Astrocyte (in vitro differentiated cells and primary cell): ENCODE results near the gene GABBR2. TPM values are rescaled to one million over a fixed set of nuclear protein-coding genes. Genes with fewer than 3 reads are reported as not detected.

ENCODE experiments used
- DNase-seq: peaks from one replicate; pipeline ENCODE4 v3.0.0-alpha.2; 2010; ENCODE audit warnings: low read depth
- FAIRE-seq: peaks from 2 replicates; lab custom pipeline; 2011; peaks lifted over from hg19 to GRCh38; lab: Jason Lieb, UNC
- H2AFZ ChIP-seq: 2 replicates; pipeline ENCODE4 v1.6.0; 2012; ENCODE audit warnings: low read depth, low read length, inconsistent platforms
- H3K27ac ChIP-seq: 2 replicates; pipeline ENCODE4 v1.5.1; 2011; ENCODE audit warnings: low read depth, low read length, inconsistent platforms
- H3K27me3 ChIP-seq: 2 replicates; pipeline ENCODE4 v1.6.0; 2011; ENCODE audit warnings: low read length, inconsistent platforms; ENCODE audit not compliant: insufficient read depth
- H3K36me3 ChIP-seq: 2 replicates; pipeline ENCODE4 v1.5.1; 2011; ENCODE audit warnings: low read length, inconsistent platforms; ENCODE audit not compliant: insufficient read depth
- H3K4me1 ChIP-seq: 2 replicates; pipeline ENCODE4 v1.5.1; 2011; ENCODE audit warnings: low read length, inconsistent platforms; ENCODE audit not compliant: insufficient read depth
- H3K4me2 ChIP-seq: 2 replicates; pipeline ENCODE4 v1.6.0; 2012; ENCODE audit warnings: low read length, inconsistent platforms
- H3K4me3 ChIP-seq: 2 replicates; pipeline ENCODE4 v1.5.1; 2011; ENCODE audit warnings: low read depth, mild to moderate bottlenecking, low read length, inconsistent platforms; ENCODE audit not compliant: insufficient read depth
- H3K79me2 ChIP-seq: 2 replicates; pipeline ENCODE4 v1.6.0; 2012; ENCODE audit warnings: mild to moderate bottlenecking, low read length, inconsistent platforms; ENCODE audit not compliant: insufficient read depth
- H3K9ac ChIP-seq: 2 replicates; pipeline ENCODE4 v1.6.0; 2012; ENCODE audit warnings: mild to moderate bottlenecking, low read length, inconsistent platforms
- H3K9me3 ChIP-seq: 2 replicates; pipeline ENCODE4 v1.5.1; 2012; ENCODE audit warnings: low read depth, mild to moderate bottlenecking, low read length, inconsistent platforms; ENCODE audit not compliant: insufficient read depth
- H4K20me1 ChIP-seq: 2 replicates; pipeline ENCODE4 v1.6.0; 2012; ENCODE audit warnings: low read length, inconsistent platforms; ENCODE audit not compliant: insufficient read depth
- H3K27ac Mint-ChIP-seq: one replicate; pipeline ENCODE4 v1.8.0; 2021; ENCODE audit warnings: mild to moderate bottlenecking, mixed read lengths; ENCODE audit not compliant: unreplicated experiment
- H3K27me3 Mint-ChIP-seq: one replicate; pipeline ENCODE4 v1.8.0; 2021; ENCODE audit warnings: low read depth, mixed read lengths; ENCODE audit not compliant: unreplicated experiment
- H3K36me3 Mint-ChIP-seq: one replicate; pipeline ENCODE4 v1.8.0; 2021; ENCODE audit warnings: low read depth, mixed read lengths; ENCODE audit not compliant: unreplicated experiment
- H3K4me1 Mint-ChIP-seq: one replicate; pipeline ENCODE4 v1.8.0; 2021; ENCODE audit warnings: low read depth, mixed read lengths; ENCODE audit not compliant: unreplicated experiment
- H3K4me3 Mint-ChIP-seq: one replicate; pipeline ENCODE4 v1.8.0; 2021; ENCODE audit warnings: mild to moderate bottlenecking, moderate library complexity, mixed read lengths; ENCODE audit not compliant: unreplicated experiment
- H3K9me3 Mint-ChIP-seq: one replicate; pipeline ENCODE4 v1.8.0; 2021; ENCODE audit warnings: mild to moderate bottlenecking, mixed read lengths; ENCODE audit not compliant: unreplicated experiment
- CTCF ChIP-seq: IDR thresholded peaks from 2 replicates; pipeline ENCODE4 v1.5.1; 2011; ENCODE audit warnings: low read depth, mild to moderate bottlenecking, inconsistent platforms, low read length, moderate library complexity; ENCODE audit not compliant: insufficient read depth
- EZH2 ChIP-seq: IDR thresholded peaks from 2 replicates; pipeline ENCODE4 v1.6.1; 2012; ENCODE audit warnings: mild to moderate bottlenecking, low read length, inconsistent platforms; ENCODE audit not compliant: insufficient read depth
- total RNA-seq: library from RNA; stranded (reverse); gene quantifications from 2 replicates; pipeline ENCODE4 v1.2.1, GENCODE V29; 2021

Gene GABBR2
- total RNA-seq, 1 donor from 2014 or later = 2.0 TPM

- Histone ChIP-seq H4K20me1 (no peaks in the 10 kb centered on the region), H3K4me1 (no peaks in the 10 kb centered on the region), H3K9me3 (no peaks in the 10 kb centered on the region), H3K36me3 (no peaks in the 10 kb centered on the region), H3K79me2 (no peaks in the 10 kb centered on the region), H2AFZ (no peak overlapping the region), H3K4me2 (no peak overlapping the region), H3K9ac (no peak overlapping the region), H3K27me3 (peaks cover 3% of the 10 kb centered on the region), H3K4me3 (no peak overlapping the region), H3K27ac (no peak overlapping the region)
- DNase-seq (no peak), FAIRE-seq (no peak)
- Mint-ChIP-seq H3K4me1 (peaks cover 8% of the 10 kb centered on the region), H3K27ac (no peak overlapping the region), H3K36me3 (peaks cover 3% of the 10 kb centered on the region), H3K9me3 (peaks cover 10% of the 10 kb centered on the region), H3K4me3 (no peak overlapping the region), H3K27me3 (peaks cover 22% of the 10 kb centered on the region)
- TF ChIP-seq EZH2 = no peak
- TF ChIP-seq CTCF = no peak
Measured at GRCh38 chr9:98412101-98412842, 296.5 kb downstream of the GABBR2 start.

- Mint-ChIP-seq H3K9me3 (peaks cover 2% of the 10 kb centered on the region), H3K27me3 (peaks cover 15% of the 10 kb centered on the region), H3K27ac (no peak overlapping the region), H3K4me1 (peaks cover 8% of the 10 kb centered on the region), H3K36me3 (no peaks in the 10 kb centered on the region), H3K4me3 (no peak overlapping the region)
- TF ChIP-seq EZH2 (no peak), CTCF (peak; percentile 19)
- peak overlapping the region; percentile 15 for H3K4me2 ChIP-seq
- no peak overlapping the region for H3K27ac ChIP-seq
- no peaks in the 10 kb centered on the region for H3K4me1 ChIP-seq
- H3K4me3 ChIP-seq = no peak overlapping the region
- H3K9me3 ChIP-seq = no peaks in the 10 kb centered on the region
- no peaks in the 10 kb centered on the region for H3K79me2 ChIP-seq
- H3K36me3 ChIP-seq = no peaks in the 10 kb centered on the region
- DNase-seq (peak; percentile 85), FAIRE-seq (peak; percentile 23)
- H3K9ac ChIP-seq = no peak overlapping the region
- no peaks in the 10 kb centered on the region for H3K27me3 ChIP-seq
- H4K20me1 ChIP-seq = no peaks in the 10 kb centered on the region
- no peak overlapping the region for H2AFZ ChIP-seq
Measured at GRCh38 chr9:98410185-98410697, 298.5 kb downstream of the GABBR2 start.

- H3K4me1 Mint-ChIP-seq = peaks cover 8% of the 10 kb centered on the region
- no peak overlapping the region for H3K9ac ChIP-seq
- no peaks in the 10 kb centered on the region for H3K36me3 Mint-ChIP-seq
- H3K79me2 ChIP-seq = no peaks in the 10 kb centered on the region
- no peak overlapping the region for H3K4me2 ChIP-seq
- DNase-seq = no peak
- no peak overlapping the region for H3K27ac ChIP-seq
- no peak overlapping the region for H3K4me3 Mint-ChIP-seq
- no peaks in the 10 kb centered on the region for H3K9me3 ChIP-seq
- peaks cover 2% of the 10 kb centered on the region for H3K9me3 Mint-ChIP-seq
- no peaks in the 10 kb centered on the region for H3K4me1 ChIP-seq
- H2AFZ ChIP-seq = no peak overlapping the region
- no peaks in the 10 kb centered on the region for H3K36me3 ChIP-seq
- FAIRE-seq = no peak
- no peak overlapping the region for H3K4me3 ChIP-seq
- no peaks in the 10 kb centered on the region for H4K20me1 ChIP-seq
- TF ChIP-seq EZH2 (no peak), CTCF (no peak)
- no peaks in the 10 kb centered on the region for H3K27me3 ChIP-seq
- H3K27ac Mint-ChIP-seq = no peak overlapping the region
- peaks cover 15% of the 10 kb centered on the region for H3K27me3 Mint-ChIP-seq
Measured at GRCh38 chr9:98409719-98410118, 299.0 kb downstream of the GABBR2 start.
